Mesenchymal stem cell (in vitro differentiated cells and primary cell): ENCODE data around the gene LASP1.

ENCODE experiments used
- DNase-seq: peaks from one replicate; pipeline ENCODE4 v3.0.0-alpha.2; 2013
- H2AFZ ChIP-seq: one replicate; pipeline ENCODE4 v1.6.1; 2013; ENCODE audit warnings: low read depth, mild to moderate bottlenecking, control low read depth, inconsistent platforms, low read length, moderate library complexity
- H2AK5ac ChIP-seq: 2 replicates; pipeline ENCODE4 v1.6.1; 2013; ENCODE audit warnings: low read length, moderate library complexity, mild to moderate bottlenecking, inconsistent platforms; ENCODE audit not compliant: severe bottlenecking
- H2BK120ac ChIP-seq: one replicate; pipeline ENCODE4 v1.6.1; 2013; ENCODE audit warnings: low read depth, mild to moderate bottlenecking, inconsistent platforms, low read length, moderate library complexity
- H2BK12ac ChIP-seq, 2 experiments: one replicate each; pipeline ENCODE4 v1.6.1; 2013; ENCODE audit warnings: inconsistent platforms in 2 of 2, low read length in 2 of 2, mild to moderate bottlenecking in 2 of 2, moderate library complexity in 2 of 2, control low read depth in 1 of 2
- H2BK15ac ChIP-seq: one replicate; pipeline ENCODE4 v1.6.1; 2013; ENCODE audit warnings: mild to moderate bottlenecking, low read depth, inconsistent platforms; ENCODE audit not compliant: poor library complexity, severe bottlenecking
- H2BK5ac ChIP-seq: 2 replicates; pipeline ENCODE4 v1.6.1; 2013; ENCODE audit warnings: low read depth, mild to moderate bottlenecking, low read length, control low read depth, inconsistent platforms; ENCODE audit not compliant: poor library complexity, severe bottlenecking
- H3K14ac ChIP-seq, 2 experiments: one replicate each; pipeline ENCODE4 v1.6.1; 2013; ENCODE audit warnings: inconsistent platforms in 2 of 2, low read length in 2 of 2, control low read depth in 1 of 2, mild to moderate bottlenecking in 1 of 2, moderate library complexity in 1 of 2
- H3K18ac ChIP-seq, 2 experiments: one replicate each; pipeline ENCODE4 v1.6.1; 2013; ENCODE audit warnings: inconsistent platforms in 2 of 2, low read length in 2 of 2, control low read depth in 1 of 2, low read depth in 1 of 2, mild to moderate bottlenecking in 1 of 2
- H3K23ac ChIP-seq, 2 experiments: one replicate each; pipeline ENCODE4 v1.6.1; 2013; ENCODE audit warnings: inconsistent platforms in 2 of 2, low read length in 2 of 2, mild to moderate bottlenecking in 2 of 2, moderate library complexity in 2 of 2, control low read depth in 1 of 2
- H3K27ac ChIP-seq: 2 replicates; pipeline ENCODE4 v1.5.1; 2013; ENCODE audit warnings: mild to moderate bottlenecking, moderate library complexity, low read length, control low read depth, inconsistent platforms; ENCODE audit not compliant: poor library complexity, severe bottlenecking
- H3K27me3 ChIP-seq, 2 experiments: 2 replicates each; pipeline versions ENCODE4 v1.6.1 to v1.7.0; 2013; ENCODE audit warnings: low read length in 2 of 2, mild to moderate bottlenecking in 2 of 2, moderate library complexity in 2 of 2, control low read depth in 1 of 2, inconsistent platforms in 1 of 2; ENCODE audit not compliant: control insufficient read depth in 1 of 2, insufficient read depth in 1 of 2
- H3K36me3 ChIP-seq, 2 experiments: 2 replicates each; pipeline versions ENCODE4 v1.6.1 to v1.7.0; 2013; ENCODE audit warnings: low read length in 2 of 2, control low read depth in 1 of 2, inconsistent platforms in 1 of 2, low read depth in 1 of 2, mild to moderate bottlenecking in 1 of 2; ENCODE audit not compliant: insufficient read depth in 2 of 2, control insufficient read depth in 1 of 2
- H3K4ac ChIP-seq, 2 experiments: one replicate each; pipeline ENCODE4 v1.6.1; 2013; ENCODE audit warnings: inconsistent platforms in 2 of 2, low read length in 2 of 2, mild to moderate bottlenecking in 2 of 2, moderate library complexity in 2 of 2, control low read depth in 1 of 2, low read depth in 1 of 2
- H3K4me1 ChIP-seq: 2 replicates; pipeline ENCODE4 v1.6.1; 2013; ENCODE audit warnings: low read depth, low read length, control low read depth; ENCODE audit not compliant: control insufficient read depth, insufficient read depth
- H3K4me2 ChIP-seq: 2 replicates; pipeline ENCODE4 v1.6.1; 2013; ENCODE audit warnings: low read length, mild to moderate bottlenecking, inconsistent platforms; ENCODE audit not compliant: poor library complexity, severe bottlenecking
- H3K4me3 ChIP-seq, 2 experiments: 2 replicates each; pipeline versions ENCODE4 v1.5.1 to v1.7.0; 2013; ENCODE audit warnings: low read length in 2 of 2, mild to moderate bottlenecking in 2 of 2, control low read depth in 1 of 2, low read depth in 1 of 2; ENCODE audit not compliant: insufficient read depth in 1 of 2
- H3K79me1 ChIP-seq: replicated peaks from 2 replicates; pipeline ENCODE4 v1.6.1; 2013; ENCODE audit warnings: mild to moderate bottlenecking, control low read depth, low read length, inconsistent platforms; ENCODE audit not compliant: poor library complexity, severe bottlenecking
- H3K9ac ChIP-seq: 2 replicates; pipeline ENCODE4 v1.7.0; 2013; ENCODE audit warnings: mild to moderate bottlenecking, low read length, moderate library complexity
- H3K9me3 ChIP-seq: 2 replicates; pipeline ENCODE4 v1.7.0; 2013; ENCODE audit warnings: mild to moderate bottlenecking, low read length; ENCODE audit not compliant: control insufficient read depth
- H4K8ac ChIP-seq: one replicate; pipeline ENCODE4 v1.6.1; 2013; ENCODE audit warnings: inconsistent platforms, mild to moderate bottlenecking, low read length, moderate library complexity
- H4K91ac ChIP-seq: one replicate; pipeline ENCODE4 v1.6.1; 2013; ENCODE audit warnings: mild to moderate bottlenecking, low read length, inconsistent platforms
- WGBS: methylation state at CpG from one replicate; pipeline ENCODE4 v1.1.7; 2013; ENCODE audit warnings: mixed read lengths; 5-methylcytosine and 5-hydroxymethylcytosine counted together

Gene LASP1

GRCh38 chr17:38857271-38857670, 12.6 kb upstream of the LASP1 start:
- H2AFZ ChIP-seq: no peak overlapping the region
- no peak overlapping the region for H2BK5ac ChIP-seq
- H2BK15ac ChIP-seq: no peak overlapping the region
- H3K4me3 ChIP-seq: no peak overlapping the region
- no peak overlapping the region for H3K9ac ChIP-seq
- H2BK120ac ChIP-seq: no peak overlapping the region
- no peaks in the 10 kb centered on the region for H3K79me1 ChIP-seq
- no peak overlapping the region for H3K14ac ChIP-seq
- no peaks in the 10 kb centered on the region for H3K9me3 ChIP-seq
- no peak overlapping the region for H2AK5ac ChIP-seq
- peaks cover 3% of the 10 kb centered on the region for H3K4me1 ChIP-seq
- no peak overlapping the region for H4K91ac ChIP-seq
- H3K18ac ChIP-seq: no peak overlapping the region
- H3K4ac ChIP-seq: no peak overlapping the region
- H3K27me3 ChIP-seq: no peaks in the 10 kb centered on the region
- no peak overlapping the region for H3K23ac ChIP-seq
- peaks cover 3 to 6% of the 10 kb centered on the region in 2 experiments for H3K36me3 ChIP-seq
- H3K27ac ChIP-seq: no peak overlapping the region
- no peak for DNase-seq
- no peak overlapping the region for H3K4me2 ChIP-seq
- 82% methylated on average over 5 of the region's 5 CpGs for WGBS
- H2BK12ac ChIP-seq: no peak overlapping the region
- no peak overlapping the region for H4K8ac ChIP-seq

GRCh38 chr17:38861399-38861843, 8.4 kb upstream of the LASP1 start:
- Histone ChIP-seq H3K27me3 (no peaks in the 10 kb centered on the region), H2AFZ (no peak overlapping the region), H3K27ac (no peak overlapping the region), H3K9ac (no peak overlapping the region), H3K4me2 (no peak overlapping the region), H2BK15ac (no peak overlapping the region), H4K8ac (no peak overlapping the region), H3K4me1 (peaks cover 3% of the 10 kb centered on the region), H3K14ac (no peak overlapping the region), H2AK5ac (no peak overlapping the region), H3K9me3 (no peaks in the 10 kb centered on the region), H3K79me1 (no peaks in the 10 kb centered on the region), H2BK120ac (no peak overlapping the region), H3K36me3 (no peaks in the 10 kb centered on the region), H3K18ac (no peak overlapping the region), H2BK5ac (no peak overlapping the region), H4K91ac (no peak overlapping the region), H3K23ac (no peak overlapping the region), H3K4me3 (no peak overlapping the region), H2BK12ac (no peak overlapping the region), H3K4ac (no peak overlapping the region)
- no peak for DNase-seq
- 93% methylated on average over 8 of the region's 8 CpGs for WGBS

- DNase-seq: peak; percentile 68
- Histone ChIP-seq H3K23ac (no peak overlapping the region), H2BK5ac (no peak overlapping the region), H3K4ac (no peak overlapping the region), H2BK120ac (no peak overlapping the region), H2AFZ (no peak overlapping the region), H3K9me3 (no peaks in the 10 kb centered on the region), H3K14ac (no peak overlapping the region), H3K4me2 (no peak overlapping the region), H3K18ac (peak overlapping the region in 1 of 2 experiments; percentile 46), H3K27me3 (no peaks in the 10 kb centered on the region), H3K4me3 (no peak overlapping the region), H4K91ac (no peak overlapping the region), H3K79me1 (no peaks in the 10 kb centered on the region), H3K4me1 (peaks cover 11% of the 10 kb centered on the region), H3K9ac (no peak overlapping the region), H2BK12ac (peak overlapping the region in 1 of 2 experiments; percentile 43), H2BK15ac (no peak overlapping the region), H3K36me3 (no peaks in the 10 kb centered on the region), H2AK5ac (no peak overlapping the region), H4K8ac (no peak overlapping the region), H3K27ac (no peak overlapping the region)
- WGBS: 73% methylated on average over 8 of the region's 11 CpGs
Observed at GRCh38 chr17:38864636-38865398, 5.0 kb upstream of the LASP1 start.

- Histone ChIP-seq H3K4ac (no peak overlapping the region), H4K91ac (no peak overlapping the region), H3K36me3 (peaks cover 4 to 5% of the 10 kb centered on the region in 2 experiments), H2BK15ac (no peak overlapping the region), H3K14ac (no peak overlapping the region), H2BK12ac (peak overlapping the region; percentile 48 to 69), H3K9ac (peak overlapping the region; percentile 99), H3K27ac (peak overlapping the region; percentile 96), H3K18ac (peak overlapping the region in 1 of 2 experiments; percentile 73), H3K4me1 (peaks cover 20% of the 10 kb centered on the region), H3K9me3 (no peaks in the 10 kb centered on the region), H3K23ac (no peak overlapping the region), H2BK120ac (no peak overlapping the region), H4K8ac (peak overlapping the region; percentile 88), H3K27me3 (no peaks in the 10 kb centered on the region), H3K79me1 (no peaks in the 10 kb centered on the region), H3K4me3 (peak overlapping the region in 1 of 2 experiments; percentile 97), H2AK5ac (peak overlapping the region; percentile 85), H2AFZ (no peak overlapping the region), H2BK5ac (no peak overlapping the region), H3K4me2 (peak overlapping the region; percentile 56)
- DNase-seq: peak; percentile 85
- WGBS: 21% methylated on average over 22 of the region's 31 CpGs
Observed at GRCh38 chr17:38867179-38867967, 2.5 kb upstream of the LASP1 start.
